Erythroblast (primary cell): Measurements from ENCODE around the gene CTNNA2.

ENCODE experiments used
- GATA1 ChIP-seq: IDR thresholded peaks from 2 replicates; pipeline ENCODE4 v1.6.1; 2011; ENCODE audit warnings: low read depth, mild to moderate bottlenecking, control low read depth, low read length, moderate library complexity
- POLR2A ChIP-seq: IDR thresholded peaks from 2 replicates; pipeline ENCODE4 v1.6.1; 2011; ENCODE audit warnings: mild to moderate bottlenecking, low read length

DNA sequence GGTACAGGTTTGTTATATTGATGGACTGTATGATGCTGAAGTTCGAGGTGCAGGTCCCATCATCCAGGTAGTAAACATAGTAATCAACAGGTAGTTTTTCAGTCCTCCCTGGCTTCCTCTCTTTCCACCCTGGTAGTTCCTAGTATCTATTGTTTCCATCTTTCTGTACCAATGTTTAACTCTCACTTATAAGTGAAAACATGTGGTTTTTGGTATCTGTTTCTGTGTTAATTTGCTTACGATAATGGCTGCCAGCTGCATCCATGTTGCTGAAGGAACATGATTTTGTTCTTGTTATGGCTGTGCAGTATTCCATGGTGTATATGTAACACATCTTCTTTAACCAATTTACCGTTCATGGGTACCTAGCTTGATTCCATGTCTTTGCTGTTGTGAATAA lies 861.3 kb downstream of the CTNNA2 start:
- TF ChIP-seq POLR2A, result no peak
- no peak for TF ChIP-seq GATA1
